Upper lobe of left lung (tissue), 4 donors: ENCODE results near the gene PTPN1.

Experiments used
- EP300 ChIP-seq, 4 donors: sonication (generic); formaldehyde crosslinking; IDR thresholded peaks; one replicate each; pipeline ENCODE4 v1.5.1; 2017; ENCODE audit warnings: antibody characterized with exemption in 4 of 4, control low read depth in 2 of 4
- POLR2A ChIP-seq, 4 donors: fragments of 450-650 bp; IDR thresholded peaks; one replicate each; pipeline ENCODE4 v1.5.1; 2016 to 2017; ENCODE audit warnings: antibody characterized with exemption in 4 of 4, mild to moderate bottlenecking in 2 of 4
- POLR2AphosphoS5 ChIP-seq, 2 donors: sonication (generic); formaldehyde crosslinking; IDR thresholded peaks; one replicate each; pipeline ENCODE4 v1.5.1; 2017; ENCODE audit warnings: antibody characterized with exemption in 2 of 2
- TF ChIP-seq, protein P1 (sequence below), 6 experiments: fragments of 450-650 bp in 4 of 6; fragments of 200-600 bp in 2 of 6; sonication (generic) in 2 of 6; IDR thresholded peaks; one replicate each; pipeline ENCODE4 v1.5.1; 2016 to 2019; ENCODE audit warnings: antibody characterized with exemption in 6 of 6

DNA sequence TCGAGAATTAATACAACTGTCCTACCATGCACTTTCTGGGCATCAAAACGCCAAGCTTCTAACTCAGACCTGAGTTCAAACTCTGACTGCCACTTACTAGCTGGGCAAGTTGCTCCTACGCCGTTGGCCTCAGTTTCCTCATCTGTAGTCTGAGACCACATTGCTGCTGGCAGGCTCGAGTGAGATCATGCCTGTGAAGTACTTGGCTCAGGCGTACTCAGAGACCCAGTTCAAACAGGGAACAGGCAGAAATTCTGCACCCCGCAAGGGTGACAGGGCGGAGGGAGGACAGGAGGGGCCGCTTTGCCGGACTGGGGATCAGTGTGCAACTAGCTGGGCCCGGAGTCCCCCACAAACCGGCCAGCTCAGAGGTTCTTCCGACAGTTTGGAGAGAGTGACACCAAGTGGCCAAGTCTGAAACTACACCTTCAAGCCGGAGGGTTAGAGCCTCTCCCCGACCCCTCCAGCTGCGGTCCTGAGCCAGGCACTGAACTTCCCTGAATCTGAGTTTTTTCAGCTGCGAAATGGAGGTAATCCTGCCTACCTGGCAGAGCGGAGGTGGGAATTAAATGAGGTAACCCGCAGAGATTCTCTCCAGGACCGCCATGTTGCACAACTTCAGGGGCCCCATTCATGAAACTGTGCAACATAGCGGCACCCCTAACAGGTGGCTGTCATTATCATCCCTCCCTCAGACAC is 46.0 kb upstream of the PTPN1 start:
- no peak for TF ChIP-seq POLR2A (IDR thresholded peaks at IDR 0.05)
- TF ChIP-seq, protein P1, sequence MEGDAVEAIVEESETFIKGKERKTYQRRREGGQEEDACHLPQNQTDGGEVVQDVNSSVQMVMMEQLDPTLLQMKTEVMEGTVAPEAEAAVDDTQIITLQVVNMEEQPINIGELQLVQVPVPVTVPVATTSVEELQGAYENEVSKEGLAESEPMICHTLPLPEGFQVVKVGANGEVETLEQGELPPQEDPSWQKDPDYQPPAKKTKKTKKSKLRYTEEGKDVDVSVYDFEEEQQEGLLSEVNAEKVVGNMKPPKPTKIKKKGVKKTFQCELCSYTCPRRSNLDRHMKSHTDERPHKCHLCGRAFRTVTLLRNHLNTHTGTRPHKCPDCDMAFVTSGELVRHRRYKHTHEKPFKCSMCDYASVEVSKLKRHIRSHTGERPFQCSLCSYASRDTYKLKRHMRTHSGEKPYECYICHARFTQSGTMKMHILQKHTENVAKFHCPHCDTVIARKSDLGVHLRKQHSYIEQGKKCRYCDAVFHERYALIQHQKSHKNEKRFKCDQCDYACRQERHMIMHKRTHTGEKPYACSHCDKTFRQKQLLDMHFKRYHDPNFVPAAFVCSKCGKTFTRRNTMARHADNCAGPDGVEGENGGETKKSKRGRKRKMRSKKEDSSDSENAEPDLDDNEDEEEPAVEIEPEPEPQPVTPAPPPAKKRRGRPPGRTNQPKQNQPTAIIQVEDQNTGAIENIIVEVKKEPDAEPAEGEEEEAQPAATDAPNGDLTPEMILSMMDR (IDR thresholded peaks at IDR 0.05), result peak; percentile 82 to 91 (median 86)
- TF ChIP-seq EP300 (IDR thresholded peaks at IDR 0.05), result no peak
- TF ChIP-seq POLR2AphosphoS5 (IDR thresholded peaks at IDR 0.05), result no peak
